22Rv1 (cell line): ENCODE data around the gene SLC29A3.

Source experiments
- H3K27ac ChIP-seq: fragments of 450-650 bp; 2 replicates; pipeline ENCODE4 v1.5.1; 2017
- ZFX ChIP-seq: fragments of 450-650 bp; IDR thresholded peaks from 2 replicates; pipeline ENCODE4 v1.6.1; 2017; ENCODE audit warnings: antibody characterized with exemption, borderline replicate concordance
- TF ChIP-seq, protein P1 (sequence below): fragments of 450-650 bp; IDR thresholded peaks from 2 replicates; pipeline ENCODE4 v1.5.1; 2017; ENCODE audit warnings: mild to moderate bottlenecking

SLC29A3 gene

DNA sequence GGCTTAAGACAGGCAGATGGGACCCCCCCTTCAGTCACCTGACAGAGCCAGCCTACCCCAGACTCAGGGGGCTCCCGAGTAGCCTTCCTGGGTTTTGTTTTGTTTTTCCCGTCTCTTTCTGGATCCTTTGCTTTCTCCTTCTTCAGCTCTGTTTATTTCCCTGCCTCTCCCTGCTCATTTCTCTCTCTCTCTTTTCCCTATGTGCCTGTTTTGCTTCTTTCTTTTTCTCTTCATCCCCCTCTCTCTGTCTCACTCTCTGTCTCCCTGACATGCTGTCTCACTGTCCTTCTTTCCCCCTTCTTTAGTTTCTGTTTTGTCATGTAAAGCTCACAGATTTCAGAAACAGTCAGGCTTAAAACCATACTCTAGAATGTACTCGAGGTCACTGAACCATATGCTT lies 38.2 kb upstream of the SLC29A3 start:
- no peak overlapping the region for H3K27ac ChIP-seq
- TF ChIP-seq ZFX = no peak
- TF ChIP-seq, protein P1, sequence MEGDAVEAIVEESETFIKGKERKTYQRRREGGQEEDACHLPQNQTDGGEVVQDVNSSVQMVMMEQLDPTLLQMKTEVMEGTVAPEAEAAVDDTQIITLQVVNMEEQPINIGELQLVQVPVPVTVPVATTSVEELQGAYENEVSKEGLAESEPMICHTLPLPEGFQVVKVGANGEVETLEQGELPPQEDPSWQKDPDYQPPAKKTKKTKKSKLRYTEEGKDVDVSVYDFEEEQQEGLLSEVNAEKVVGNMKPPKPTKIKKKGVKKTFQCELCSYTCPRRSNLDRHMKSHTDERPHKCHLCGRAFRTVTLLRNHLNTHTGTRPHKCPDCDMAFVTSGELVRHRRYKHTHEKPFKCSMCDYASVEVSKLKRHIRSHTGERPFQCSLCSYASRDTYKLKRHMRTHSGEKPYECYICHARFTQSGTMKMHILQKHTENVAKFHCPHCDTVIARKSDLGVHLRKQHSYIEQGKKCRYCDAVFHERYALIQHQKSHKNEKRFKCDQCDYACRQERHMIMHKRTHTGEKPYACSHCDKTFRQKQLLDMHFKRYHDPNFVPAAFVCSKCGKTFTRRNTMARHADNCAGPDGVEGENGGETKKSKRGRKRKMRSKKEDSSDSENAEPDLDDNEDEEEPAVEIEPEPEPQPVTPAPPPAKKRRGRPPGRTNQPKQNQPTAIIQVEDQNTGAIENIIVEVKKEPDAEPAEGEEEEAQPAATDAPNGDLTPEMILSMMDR = no peak

DNA sequence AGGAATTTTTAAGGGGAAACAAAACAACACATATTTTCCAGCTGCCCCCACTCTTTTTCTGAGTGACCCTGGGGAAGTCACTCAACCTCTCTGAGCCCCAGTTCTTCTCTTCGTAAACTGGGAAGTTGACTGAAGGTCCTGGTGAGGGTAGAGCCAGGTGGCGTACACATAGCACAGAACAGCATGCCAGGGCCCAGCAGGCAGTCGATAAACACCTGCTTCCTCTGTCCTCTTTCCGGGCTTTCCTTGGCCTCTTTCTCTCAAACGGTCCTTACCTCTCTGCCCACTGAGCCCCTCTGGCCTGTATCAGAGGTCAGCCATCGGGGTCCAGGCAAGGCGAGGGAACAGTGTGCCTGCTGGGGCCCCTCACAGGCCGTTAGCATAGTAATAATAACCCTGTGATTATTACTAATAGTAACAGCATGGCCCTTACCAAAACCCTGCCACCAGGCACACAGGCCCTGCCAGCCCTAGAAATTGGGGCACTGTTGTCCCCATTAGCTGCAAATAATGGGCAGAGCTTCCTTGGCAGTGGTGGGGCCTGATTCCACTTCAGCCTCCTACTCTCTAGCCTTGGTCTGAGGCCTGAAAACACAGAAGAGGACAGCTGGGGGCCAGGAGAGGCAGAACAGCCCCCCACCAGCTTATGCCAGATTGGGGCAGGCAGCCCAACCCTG lies 37.3 kb upstream of the SLC29A3 start:
- H3K27ac ChIP-seq = no peak overlapping the region
- TF ChIP-seq ZFX = no peak
- TF ChIP-seq, protein P1 = no peak

DNA sequence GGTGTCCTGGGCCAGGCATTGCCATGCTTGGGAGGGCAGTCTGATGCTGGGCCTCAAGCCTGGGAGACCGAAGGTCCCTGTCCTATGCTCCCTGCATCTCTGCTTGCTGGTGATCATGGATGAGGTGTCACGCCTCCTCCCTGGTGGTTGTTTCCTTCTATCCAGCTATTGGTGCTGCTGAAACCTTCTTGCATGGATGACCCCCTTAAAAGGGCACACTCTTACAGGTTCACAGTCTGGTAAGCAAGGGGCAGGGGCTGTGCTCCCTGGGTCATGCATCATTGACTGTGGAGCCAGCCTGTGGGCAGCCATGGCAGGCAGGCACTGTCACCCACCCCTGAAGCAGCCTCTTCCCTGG lies 36.8 kb upstream of the SLC29A3 start:
- no peak for TF ChIP-seq ZFX
- TF ChIP-seq, protein P1 = no peak
- no peak overlapping the region for H3K27ac ChIP-seq

DNA sequence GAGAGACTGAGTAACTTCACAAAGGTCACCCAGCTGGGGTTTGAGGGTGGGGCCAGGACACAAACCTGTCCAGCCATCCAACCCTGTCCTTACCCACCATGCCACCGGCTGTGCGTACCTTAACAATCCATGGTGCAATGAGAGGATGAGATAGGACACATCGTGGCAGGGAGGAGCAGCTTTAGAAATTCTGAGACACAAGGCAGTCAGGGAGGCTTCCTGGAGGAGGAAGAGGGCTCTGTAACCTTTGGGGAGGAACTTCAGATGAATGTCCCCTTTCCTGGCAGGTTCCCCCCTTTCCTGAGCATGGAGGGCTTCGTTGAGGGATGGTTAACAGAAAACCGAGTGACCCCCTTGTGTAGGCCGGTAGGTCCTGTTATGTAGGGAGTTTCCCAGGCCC lies 35.6 kb upstream of the SLC29A3 start:
- TF ChIP-seq, protein P1 = no peak
- TF ChIP-seq ZFX = no peak
- no peak overlapping the region for H3K27ac ChIP-seq

DNA sequence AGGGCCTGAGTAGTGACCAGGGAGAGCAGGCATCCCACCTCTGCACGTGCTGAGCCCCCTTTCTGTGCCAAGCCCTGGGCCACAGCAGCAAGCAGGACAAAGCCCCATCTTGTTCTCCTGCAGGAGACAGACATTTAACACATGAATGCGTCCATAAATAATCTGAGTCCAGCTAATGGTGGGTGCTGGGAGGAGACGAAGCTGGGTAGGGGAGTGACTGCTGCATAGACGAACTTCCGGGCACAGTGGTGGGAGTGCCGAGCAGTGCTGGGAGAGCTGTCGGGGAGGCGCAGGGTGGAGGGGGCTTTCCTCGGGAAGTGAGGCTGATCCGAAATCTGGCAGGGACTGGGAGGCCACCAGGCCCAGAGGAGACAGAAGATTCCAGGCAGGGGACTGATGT lies 35.2 kb upstream of the SLC29A3 start:
- TF ChIP-seq ZFX = no peak
- TF ChIP-seq, protein P1 = no peak
- H3K27ac ChIP-seq = no peak overlapping the region

DNA sequence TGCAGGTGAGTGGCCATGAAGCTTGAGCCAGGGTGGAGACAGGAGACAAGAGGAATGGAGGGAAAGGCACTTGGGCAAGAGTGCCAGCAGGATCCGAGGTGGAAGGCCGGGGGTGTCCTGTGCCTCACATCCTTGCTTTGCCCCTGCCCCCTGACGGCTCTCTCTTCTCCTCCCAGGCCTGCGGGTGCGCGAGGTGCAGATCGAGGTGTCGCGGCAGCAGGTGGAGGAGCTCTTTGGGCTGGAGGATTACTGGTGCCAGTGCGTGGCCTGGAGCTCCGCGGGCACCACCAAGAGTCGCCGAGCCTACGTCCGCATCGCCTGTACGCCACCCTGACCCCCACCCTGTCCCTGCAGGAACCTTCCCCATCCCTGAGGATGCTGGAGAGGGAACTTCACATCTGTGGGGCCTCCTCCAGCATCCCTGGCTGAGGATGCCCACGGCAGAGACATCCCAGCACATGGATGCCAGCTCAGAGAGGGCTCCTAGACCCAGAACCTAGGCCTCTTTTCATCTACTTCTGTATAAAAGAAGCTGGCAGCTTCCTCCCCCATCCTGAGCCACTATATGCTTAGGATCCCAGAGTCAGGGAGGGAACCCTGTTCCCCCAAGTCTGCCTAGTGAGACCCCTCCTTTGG lies 34.4 kb upstream of the SLC29A3 start:
- H3K27ac ChIP-seq = no peak overlapping the region
- TF ChIP-seq, protein P1 = no peak
- TF ChIP-seq ZFX = no peak

DNA sequence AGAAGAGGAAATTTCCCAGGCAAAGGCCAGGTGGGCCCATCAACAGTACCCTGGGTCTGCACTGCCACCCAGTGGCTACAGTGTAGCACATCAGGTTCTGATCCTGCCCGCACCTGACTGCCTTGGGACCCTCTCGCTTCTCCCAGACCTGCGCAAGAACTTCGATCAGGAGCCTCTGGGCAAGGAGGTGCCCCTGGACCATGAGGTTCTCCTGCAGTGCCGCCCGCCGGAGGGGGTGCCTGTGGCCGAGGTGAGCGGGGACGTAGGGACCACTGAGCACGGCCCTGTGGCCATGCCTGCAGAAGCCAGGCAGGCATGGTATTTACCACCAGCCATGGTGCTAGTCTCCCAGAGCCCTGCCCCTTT lies 33.9 kb upstream of the SLC29A3 start:
- no peak for TF ChIP-seq ZFX
- TF ChIP-seq, protein P1 = peak; percentile 90
- no peak overlapping the region for H3K27ac ChIP-seq
